ENCODE measurements around the gene ARMH3.
"Not testable (repeated sequence)": the region's sequence is repeated elsewhere in the genome, so short reads cannot be mapped to it uniquely, and the experiment has no call there.

Gene ARMH3

GRCh38 chr10:102046095-102046494 is 9.9 kb downstream of the ARMH3 start:
- DNase-seq (ENCODE audit: low read depth): no peak
- H3K4me3 ChIP-seq (ENCODE audit: low read depth, low read length): no peak overlapping the region
- TF ChIP-seq CTCF (IDR thresholded peaks at IDR 0.05; ENCODE audit: low read depth, low read length, missing control alignments): no peak

- DNase-seq (ENCODE audit: low read depth): no peak
- no peak overlapping the region for H3K4me3 ChIP-seq (ENCODE audit: low read depth, low read length)
- TF ChIP-seq CTCF (IDR thresholded peaks at IDR 0.05; ENCODE audit: low read depth, low read length, missing control alignments): no peak
Observed at GRCh38 chr10:102045292-102045691, 10.7 kb downstream of the ARMH3 start.

GRCh38 chr10:102040305-102041050 is 15.5 kb downstream of the ARMH3 start:
- H3K4me3 ChIP-seq (ENCODE audit: low read depth, low read length): no peak overlapping the region
- DNase-seq (ENCODE audit: low read depth): no peak
- no peak for TF ChIP-seq CTCF (IDR thresholded peaks at IDR 0.05; ENCODE audit: low read depth, low read length, missing control alignments)

GRCh38 chr10:102038410-102038809 is 17.6 kb downstream of the ARMH3 start:
- TF ChIP-seq CTCF (IDR thresholded peaks at IDR 0.05; ENCODE audit: low read depth, low read length, missing control alignments): no peak
- H3K4me3 ChIP-seq (ENCODE audit: low read depth, low read length): no peak overlapping the region
- no peak for DNase-seq (ENCODE audit: low read depth)

GRCh38 chr10:102035807-102036206 is 20.2 kb downstream of the ARMH3 start:
- DNase-seq (ENCODE audit: low read depth); H3K4me3 ChIP-seq (ENCODE audit: low read depth, low read length): not testable (repeated sequence)

- no peak for DNase-seq (ENCODE audit: low read depth)
- H3K4me3 ChIP-seq (ENCODE audit: low read depth, low read length): no peak overlapping the region
- TF ChIP-seq CTCF (IDR thresholded peaks at IDR 0.05; ENCODE audit: low read depth, low read length, missing control alignments): no peak
Observed at GRCh38 chr10:102033787-102034186, 22.2 kb downstream of the ARMH3 start.

- DNase-seq (ENCODE audit: low read depth): no peak
- no peak for TF ChIP-seq CTCF (IDR thresholded peaks at IDR 0.05; ENCODE audit: low read depth, low read length, missing control alignments)
- no peak overlapping the region for H3K4me3 ChIP-seq (ENCODE audit: low read depth, low read length)
Observed at GRCh38 chr10:102027261-102027660, 28.7 kb downstream of the ARMH3 start.
